ENCODE data around the gene RNF213. TPM values are rescaled to one million over a fixed set of nuclear protein-coding genes. Genes with fewer than 3 reads are reported as not detected.

RNF213 gene
- total and polyA plus RNA-seq, 2 of the 8 experiments (the other 6 are each of a cell fraction or from before 2014, with no cell fraction given): 33.8 to 62.8 TPM

DNA sequence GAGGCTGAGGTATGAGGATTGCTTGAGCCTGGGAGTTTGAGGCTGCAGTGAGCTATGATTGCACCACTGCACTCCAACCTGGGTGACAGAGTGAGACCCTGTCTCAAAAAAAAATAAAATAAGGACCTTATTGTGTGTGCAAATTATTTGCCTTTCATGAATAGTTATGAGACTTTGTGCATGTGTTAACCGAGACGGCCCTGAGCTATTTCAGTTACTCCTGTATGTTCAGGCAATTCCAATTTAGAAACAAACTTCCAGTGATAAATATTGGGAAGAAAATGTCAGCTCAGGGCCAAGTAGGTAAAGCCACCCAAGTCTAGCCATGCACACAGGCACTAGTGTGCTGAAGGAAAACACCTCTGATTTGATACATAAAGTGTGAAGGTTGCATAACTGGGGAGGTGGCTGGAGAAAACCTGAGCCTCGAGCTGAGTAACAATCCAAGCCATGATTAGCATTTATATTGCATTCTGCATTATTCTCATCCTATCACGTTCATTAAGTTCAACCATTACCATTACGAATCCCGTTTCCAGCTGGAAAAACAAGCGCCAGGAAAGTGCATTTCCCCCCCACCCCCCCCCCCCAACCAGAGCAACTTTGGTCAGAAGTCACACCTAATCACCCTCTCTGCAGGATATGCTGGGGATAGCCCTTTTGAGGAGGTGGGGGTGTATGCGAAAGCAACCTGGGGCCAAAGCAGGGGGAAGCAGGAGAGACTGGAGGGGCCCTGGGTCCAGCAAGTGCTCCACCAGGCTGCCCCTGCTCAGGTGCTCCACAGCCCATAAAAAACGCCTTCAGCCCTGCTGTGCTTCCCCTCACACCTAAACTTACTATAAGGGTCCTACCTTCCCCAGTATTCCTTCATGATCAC lies 135.7 kb downstream of the RNF213 start:
- Histone ChIP-seq H3K27me3 (replicated peaks in 1 of 4; ENCODE audit: control insufficient read depth in 3 of 4, extremely low read depth in 1 of 4, insufficient read depth in 3 of 4, low read length in 3 of 4) (no peaks in the 10 kb centered on the region), H2AFZ (ENCODE audit: low read length) (no peak overlapping the region), H3K56ac (replicated peaks; ENCODE audit: insufficient read length, low read depth, low read length) (no peak overlapping the region), H2AK5ac (ENCODE audit: low read depth, low read length) (no peak overlapping the region), H3K14ac (ENCODE audit: insufficient read length) (no peak overlapping the region), H3K4me3 (ENCODE audit: extremely low read depth in 1 of 4, insufficient read depth in 2 of 4, low read depth in 3 of 4, low read length in 4 of 4) (no peak overlapping the region), H3K36me3 (ENCODE audit: control insufficient read depth in 2 of 4, insufficient read depth in 4 of 4, low read length in 3 of 4) (peaks cover 0 to 14% (median 0%) of the 10 kb centered on the region in 4 experiments; a peak in 2 of 8 replicates), H3K23ac (ENCODE audit: insufficient read length) (no peak overlapping the region), H2BK12ac (ENCODE audit: low read depth, low read length) (no peak overlapping the region), H3K9ac (replicated peaks in 1 of 4; ENCODE audit: extremely low read depth in 1 of 4, low read depth in 3 of 4, low read length in 3 of 4) (no peak overlapping the region), H3K79me2 (ENCODE audit: control insufficient read depth in 1 of 2, insufficient read depth in 2 of 2, low read length in 2 of 2) (no peaks in the 10 kb centered on the region), H3K18ac (ENCODE audit: extremely low read depth, low read length) (0 out of 2 replicates have a peak overlapping the region, but pooled peaks have one; percentile 6), H3K27ac (ENCODE audit: low read depth, low read length) (no peak overlapping the region), H2BK15ac (ENCODE audit: low read length) (no peak overlapping the region), H2BK120ac (replicated peaks; ENCODE audit: low read depth, low read length) (no peak overlapping the region), H4K20me1 (replicated peaks in 1 of 2; ENCODE audit: control insufficient read depth in 1 of 2, insufficient read depth in 2 of 2, low read length in 2 of 2) (peaks cover 2 to 3% of the 10 kb centered on the region in 2 experiments), H2BK20ac (ENCODE audit: low read length) (no peak overlapping the region), H2BK5ac (ENCODE audit: low read depth, low read length) (no peak overlapping the region), H3K4ac (replicated peaks; ENCODE audit: insufficient read length, low read depth, low read length) (no peak overlapping the region), H4K91ac (replicated peaks; ENCODE audit: insufficient read length, low read length) (no peak overlapping the region), H3K4me1 (replicated peaks in 1 of 4; ENCODE audit: control insufficient read depth in 3 of 4, insufficient read depth in 4 of 4, low read length in 3 of 4) (peaks cover 0 to 12% (median 3%) of the 10 kb centered on the region in 4 experiments; a peak in 4 of 7 replicates), H3K4me2 (ENCODE audit: insufficient read depth in 1 of 2, low read depth in 2 of 2, low read length in 2 of 2) (no peak overlapping the region), H4K8ac (ENCODE audit: extremely low read depth, insufficient read depth, low read length) (0 out of 2 replicates have a peak overlapping the region, but pooled peaks have one; percentile 1), H3K79me1 (ENCODE audit: low read depth, low read length) (no peaks in the 10 kb centered on the region), H3K9me3 (ENCODE audit: insufficient read depth in 2 of 2, low read depth in 1 of 2, low read length in 1 of 2) (no peaks in the 10 kb centered on the region), H3K23me2 (ENCODE audit: low read depth, low read length) (no peaks in the 10 kb centered on the region), H4K5ac (ENCODE audit: insufficient read length, low read depth, low read length) (no peak overlapping the region)
- POLR2A ChIA-PET (ENCODE audit: partially characterized antibody): interaction anchor here (0.6 to 1.3 kb wide), 4 partner anchors 19 to 674 kb away, joined by 3 read pairs; partner anchors contain the start of gene ENDOV
- 83% methylated on average over 8 of the region's 9 CpGs; no CpG with 5 or more reads in 1 of the 2 experiments for WGBS, 2 experiments (ENCODE audit: extremely low coverage in 1 of 2, insufficient coverage in 1 of 2, insufficient read length in 1 of 2, insufficient replicate concordance in 2 of 2, low coverage in 1 of 2, low lambda C conversion rate in 2 of 2, missing lambda C conversion rate in 1 of 2)
- CTCF ChIA-PET (ENCODE audit: partially characterized antibody): interaction anchor here (0.6 to 1.2 kb wide), 6 partner anchors 12 to 562 kb away, joined by 3 to 4 read pairs (median 3); no protein-coding TSS in a partner anchor
- FAIRE-seq (no peak), DNase-seq (ENCODE audit: low read depth in 1 of 2, low spot score in 2 of 2) (no peak)
- TF ChIP-seq, protein P1, sequence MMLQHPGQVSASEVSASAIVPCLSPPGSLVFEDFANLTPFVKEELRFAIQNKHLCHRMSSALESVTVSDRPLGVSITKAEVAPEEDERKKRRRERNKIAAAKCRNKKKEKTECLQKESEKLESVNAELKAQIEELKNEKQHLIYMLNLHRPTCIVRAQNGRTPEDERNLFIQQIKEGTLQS (IDR thresholded peaks at IDR 0.05; ENCODE audit: insufficient read depth, low read depth, low read length): no peak
- TF ChIP-seq SUZ12 (IDR thresholded peaks at IDR 0.05; ENCODE audit: low read length) (no peak), MAFK (IDR thresholded peaks at IDR 0.05; ENCODE audit: low read depth, low read length) (no peak), SIX5 (IDR thresholded peaks at IDR 0.05; ENCODE audit: low read depth, low read length) (no peak), BACH1 (IDR thresholded peaks at IDR 0.05; ENCODE audit: low read length) (no peak), SAP30 (IDR thresholded peaks at IDR 0.05; ENCODE audit: insufficient read depth, insufficient replicate concordance, low read length) (no peak), TAF1 (IDR thresholded peaks at IDR 0.05; ENCODE audit: low read depth, low read length) (no peak), RBBP5 (IDR thresholded peaks at IDR 0.05; ENCODE audit: borderline replicate concordance, low read depth, low read length) (no peak)

Measured in H1 (cell line).